GM13976 (cell line): ENCODE measurements around the gene PHOX2A.

Source experiments
- DNase-seq: peaks from one replicate; pipeline ENCODE4 v3.0.0; 2012; ENCODE audit warnings: low spot score
- CTCF ChIP-seq: IDR thresholded peaks from 2 replicates; pipeline ENCODE4 v1.5.1; 2012; ENCODE audit warnings: borderline replicate concordance, mild to moderate bottlenecking; ENCODE audit not compliant: insufficient read depth; ENCODE audit errors: extremely low read depth, missing control alignments, control extremely low read depth
- in situ Hi-C: fragments of 300-500 bp; cut with MboI; formaldehyde crosslinking; loops from one replicate; pipeline ENCODE4 v1.12.0; 2022; ENCODE audit warnings: low sequenced_read_pairs, mixed read lengths, inconsistent platforms; ENCODE audit not compliant: unreplicated experiment

PHOX2A gene

GRCh38 chr11:72253392-72253791, 9.4 kb upstream of the PHOX2A start:
- no peak for DNase-seq
- in situ Hi-C loops = no loop called here
- no peak for TF ChIP-seq CTCF

- in situ Hi-C loops = no loop called here
- DNase-seq = no peak
- TF ChIP-seq CTCF = no peak
Observed at GRCh38 chr11:72251614-72252013, 7.6 kb upstream of the PHOX2A start.

GRCh38 chr11:72250661-72251464, 6.9 kb upstream of the PHOX2A start:
- DNase-seq = no peak
- no peak for TF ChIP-seq CTCF
- in situ Hi-C loops = no loop called here

- no peak for DNase-seq
- no peak for TF ChIP-seq CTCF
- in situ Hi-C loops = no loop called here
Observed at GRCh38 chr11:72249961-72250360, 6.0 kb upstream of the PHOX2A start.

GRCh38 chr11:72247584-72247983, 3.6 kb upstream of the PHOX2A start:
- in situ Hi-C loops = no loop called here
- TF ChIP-seq CTCF = no peak
- no peak for DNase-seq

GRCh38 chr11:72245263-72245816, 1.4 kb upstream of the PHOX2A start:
- DNase-seq = peak; percentile 36
- in situ Hi-C loops = no loop called here
- TF ChIP-seq CTCF = no peak
